HepG2 (cell line): Measurements from ENCODE around the gene DAD1. TPM values are rescaled to one million over a fixed set of nuclear protein-coding genes. Genes with fewer than 3 reads are reported as not detected.

Experiments
- ATAC-seq: fragments of 200-7000 bp; cut with Tn5 transposase; 3 replicates; pipeline ENCODE4 v1.9.1; 2020; ENCODE audit warnings: mild to moderate bottlenecking, moderate library complexity
- BruUV-seq: library from RNA; stranded (reverse); fragments of 400-500 nt; replicated peaks from 2 replicates; lab custom pipeline; 2021; lab: Mats Ljungman, UMichigan
- CTCF ChIA-PET: fragments of 300-600 bp; formaldehyde crosslinking; extraction: SDS; loops from one replicate; lab custom pipeline; 2021; ENCODE audit warnings: low total read pairs, inconsistent platforms, low intra/inter-chr PET ratio; lab: Yijun Ruan, JAX
- POLR2A ChIA-PET: fragments of 350-600 bp; sonication (Branson Sonifier 250); formaldehyde crosslinking; loops from one replicate; lab custom pipeline; 2020; ENCODE audit warnings: antibody characterized with exemption, inconsistent platforms; lab: Yijun Ruan, JAX
- DNase-seq: peaks from one replicate; pipeline ENCODE4 v3.0.0-alpha.2; 2015; ENCODE audit warnings: low spot score
- FAIRE-seq: peaks from 3 replicates; lab custom pipeline; 2011; peaks lifted over from hg19 to GRCh38; lab: Jason Lieb, UNC
- H2AFZ ChIP-seq: one replicate; pipeline ENCODE4 v1.6.1; 2011; ENCODE audit warnings: low read length, inconsistent platforms
- H3K27ac ChIP-seq: fragments of 300-600 bp; 3 replicates; pipeline ENCODE4 v1.8.0; 2011; ENCODE audit warnings: mixed run types, mild to moderate bottlenecking, mixed read lengths, low read length, inconsistent platforms; ENCODE audit not compliant: insufficient read depth; ENCODE audit errors: extremely low read length
- H3K27me3 ChIP-seq, 2 experiments: fragments of 200-600 bp in 1 of 2; 2 replicates in 1 of 2; 3 replicates in 1 of 2; pipeline versions ENCODE4 v1.6.0 to v1.8.0; 2011; ENCODE audit warnings: low read length in 2 of 2, mild to moderate bottlenecking in 2 of 2, moderate library complexity in 2 of 2, inconsistent platforms in 1 of 2; ENCODE audit not compliant: insufficient read depth in 2 of 2, control insufficient read depth in 1 of 2
- H3K36me3 ChIP-seq, 2 experiments: fragments of 200-600 bp in 1 of 2; replicated peaks in 1 of 2; 2 replicates in 1 of 2; 3 replicates in 1 of 2; pipeline versions ENCODE4 v1.5.1 to v1.8.0; 2011; ENCODE audit warnings: low read length in 2 of 2, inconsistent platforms in 1 of 2; ENCODE audit not compliant: insufficient read depth in 2 of 2, control insufficient read depth in 1 of 2
- H3K4me1 ChIP-seq: 2 replicates; pipeline ENCODE4 v1.5.1; 2012; ENCODE audit warnings: low read length, inconsistent platforms; ENCODE audit not compliant: insufficient read depth
- H3K4me2 ChIP-seq: 2 replicates; pipeline ENCODE4 v1.6.0; 2011; ENCODE audit warnings: low read depth, low read length, inconsistent platforms
- H3K4me3 ChIP-seq, 3 experiments: fragments of 200-600 bp in 1 of 3; sonication (generic), shearing (Covaris generic) in 1 of 3; replicated peaks in 1 of 3; 2 replicates each; pipeline ENCODE4 v1.5.1; 2011 to 2016; ENCODE audit warnings: low read length in 3 of 3, inconsistent platforms in 2 of 3, low read depth in 2 of 3, mild to moderate bottlenecking in 2 of 3, control low read depth in 1 of 3, mixed read lengths in 1 of 3; ENCODE audit not compliant: insufficient read depth in 1 of 3
- H3K79me2 ChIP-seq: one replicate; pipeline ENCODE4 v1.6.1; 2011; ENCODE audit warnings: low read length, inconsistent platforms; ENCODE audit not compliant: insufficient read depth
- H3K9ac ChIP-seq: 2 replicates; pipeline ENCODE4 v1.6.0; 2011; ENCODE audit warnings: mild to moderate bottlenecking, low read depth, low read length, inconsistent platforms; ENCODE audit not compliant: insufficient read depth
- H3K9me3 ChIP-seq: 2 replicates; pipeline ENCODE4 v1.5.1; 2012; ENCODE audit warnings: mild to moderate bottlenecking, low read length
- H4K20me1 ChIP-seq: 2 replicates; pipeline ENCODE4 v1.6.0; 2011; ENCODE audit warnings: inconsistent platforms, mild to moderate bottlenecking, low read length, moderate library complexity; ENCODE audit not compliant: insufficient read depth
- GABPA ChIP-seq, 2 experiments: IDR thresholded peaks; 2 replicates each; pipeline ENCODE4 v1.6.1; 2011 to 2016; ENCODE audit warnings: low read depth in 2 of 2, low read length in 1 of 2, missing biosample characterization in 1 of 2, missing genetic modification characterization in 1 of 2
- HOXA5 ChIP-seq: sonication (generic); formaldehyde crosslinking; IDR thresholded peaks from 2 replicates; pipeline ENCODE4 v1.4.0; 2020; ENCODE audit warnings: missing genetic modification reagents
- PCBP1 ChIP-seq: fragments of 200-400 bp; formaldehyde crosslinking; IDR thresholded peaks from 2 replicates; pipeline ENCODE4 v1.6.1; 2017; ENCODE audit warnings: mild to moderate bottlenecking, low read depth, low read length, borderline replicate concordance
- ZMAT5 ChIP-seq: sonication (generic); formaldehyde crosslinking; IDR thresholded peaks from 2 replicates; pipeline ENCODE4 v1.5.0; 2020; ENCODE audit warnings: mild to moderate bottlenecking, low read depth, missing genetic modification reagents, borderline replicate concordance
- ZNF660 ChIP-seq: sonication (generic); formaldehyde crosslinking; IDR thresholded peaks from 2 replicates; pipeline ENCODE4 v1.5.1; 2020; ENCODE audit warnings: mild to moderate bottlenecking, low read depth, missing genetic modification reagents, borderline replicate concordance
- WGBS: methylation state at CpG from one replicate; pipeline ENCODE4 v1.1.6; 2017; ENCODE audit warnings: low lambda C conversion rate; 5-methylcytosine and 5-hydroxymethylcytosine counted together
- in situ Hi-C: cut with HindIII; loops from 2 replicates; pipeline ENCODE4 v1.10.0; 2017; ENCODE audit warnings: low pct_unique_long_range_greater_than_20kb; ENCODE audit not compliant: extremely low pct_ligation_motif_present
- intact Hi-C: fragments of 100-400 bp; cut with micrococcal nuclease; formaldehyde crosslinking; loops from one replicate; pipeline ENCODE4 v1.10.0; 2022; ENCODE audit not compliant: unreplicated experiment
- polyA plus RNA-seq, 8 experiments: library from polyadenylated mRNA; depleted of rRNA in 3 of 8; stranded (reverse) in 7 of 8; unstranded in 1 of 8; fragments of >200 nt; fragmentation: Illumina TruSeq in 4 of 8; extraction: Trizol in 4 of 8; gene quantifications; 2 replicates each; pipeline versions ENCODE4 v1.2.1 to v1.2.3, GENCODE V29; 2011 to 2016; ENCODE audit warnings: low read depth in 4 of 8, missing spikeins in 1 of 8, mixed read lengths in 1 of 8; ENCODE audit not compliant: insufficient read depth in 1 of 8
- total RNA-seq, 5 experiments: library from RNA; depleted of rRNA; stranded (reverse); fragments of >200 nt; fragmentation: Illumina TruSeq; extraction: Trizol; gene quantifications; 2 replicates each; pipeline ENCODE4 v1.2.3, GENCODE V29; 2016; ENCODE audit warnings: low read depth in 1 of 5

The DAD1 gene
- total and polyA plus RNA-seq, 2 of the 13 experiments (the other 11 are each of a cell fraction or from before 2014, with no cell fraction given) = 558 to 626 TPM

GRCh38 chr14:22519877-22520685, 68.9 kb downstream of the DAD1 start:
- WGBS = 24% methylated on average over 6 of the region's 6 CpGs
- Histone ChIP-seq H3K9ac (no peak overlapping the region), H3K4me2 (no peak overlapping the region), H3K27ac (no peak overlapping the region), H2AFZ (no peak overlapping the region), H3K9me3 (no peaks in the 10 kb centered on the region), H3K27me3 (peaks cover 2 to 14% of the 10 kb centered on the region in 2 experiments; a peak in 2 of 5 replicates), H3K36me3 (no peaks in the 10 kb centered on the region), H3K4me3 (no peak overlapping the region), H3K4me1 (peaks cover 9% of the 10 kb centered on the region), H4K20me1 (no peaks in the 10 kb centered on the region), H3K79me2 (no peaks in the 10 kb centered on the region)
- DNase-seq (no peak), FAIRE-seq (no peak), ATAC-seq (no peak)
- intact Hi-C loops (no loop called here), in situ Hi-C loops (no loop called here)
- ChIA-PET CTCF (no interaction called here), POLR2A (no interaction called here)
- BruUV-seq = no TSS peak
- TF ChIP-seq GABPA (IDR thresholded peaks at IDR 0.05; ENCODE audit: low read depth, low read length) = 0 out of 2 replicates have a peak, but pooled peaks have one; percentile 15
- no peak for TF ChIP-seq GABPA (CRISPR knock-in tag; IDR thresholded peaks at IDR 0.05; ENCODE audit: low read depth)
- TF ChIP-seq ZNF660 = no peak

GRCh38 chr14:22518073-22518472, 71.0 kb downstream of the DAD1 start:
- Histone ChIP-seq H3K79me2 (no peaks in the 10 kb centered on the region), H3K9ac (no peak overlapping the region), H3K36me3 (no peaks in the 10 kb centered on the region), H3K4me1 (peaks cover 9% of the 10 kb centered on the region), H4K20me1 (no peaks in the 10 kb centered on the region), H3K4me3 (no peak overlapping the region), H3K9me3 (no peaks in the 10 kb centered on the region), H3K4me2 (no peak overlapping the region), H2AFZ (no peak overlapping the region), H3K27me3 (peaks cover 2 to 24% of the 10 kb centered on the region in 2 experiments; a peak in 2 of 5 replicates), H3K27ac (no peak overlapping the region)
- intact Hi-C loops (no loop called here), in situ Hi-C loops (no loop called here)
- TF ChIP-seq PCBP1 (no peak), HOXA5 (CRISPR knock-in tag) (no peak), ZMAT5 (no peak)
- POLR2A ChIA-PET = no interaction called here
- no TSS peak for BruUV-seq
- DNase-seq = no peak
- ATAC-seq = no peak; the same call in 2 of the 3 replicates
- 10% methylated on average over 2 of the region's 2 CpGs for WGBS
- CTCF ChIA-PET = no interaction called here
- no peak for FAIRE-seq
